ENCODE results near the gene EPHB3.
"Not testable (repeated sequence)": the region's sequence is repeated elsewhere in the genome, so short reads cannot be mapped to it uniquely, and the experiment has no call there.

The EPHB3 gene

GRCh38 chr3:184600685-184601377, 39.2 kb downstream of the EPHB3 start:
- DNase-seq (ENCODE audit: low read depth) = no peak

GRCh38 chr3:184601576-184602371, 40.2 kb downstream of the EPHB3 start:
- DNase-seq (ENCODE audit: low read depth) = no peak

- no peak for DNase-seq (ENCODE audit: low read depth)
Observed at GRCh38 chr3:184602372-184603150, 41.0 kb downstream of the EPHB3 start.

GRCh38 chr3:184603151-184604030, 41.8 kb downstream of the EPHB3 start:
- no peak for DNase-seq (ENCODE audit: low read depth)

GRCh38 chr3:184604039-184604601, 42.5 kb downstream of the EPHB3 start:
- DNase-seq (ENCODE audit: low read depth) = no peak

- no peak for DNase-seq (ENCODE audit: low read depth)
Observed at GRCh38 chr3:184604615-184605290, 43.2 kb downstream of the EPHB3 start.

- DNase-seq (ENCODE audit: low read depth) = no peak
Observed at GRCh38 chr3:184608209-184608608, 46.6 kb downstream of the EPHB3 start.

- DNase-seq (ENCODE audit: low read depth) = no peak
Observed at GRCh38 chr3:184609476-184610244, 48.1 kb downstream of the EPHB3 start.

GRCh38 chr3:184610245-184610871, 48.8 kb downstream of the EPHB3 start:
- DNase-seq (ENCODE audit: low read depth) = no peak

- DNase-seq (ENCODE audit: low read depth) = no peak
Observed at GRCh38 chr3:184611607-184612281, 50.2 kb downstream of the EPHB3 start.

- DNase-seq (ENCODE audit: low read depth) = no peak
Observed at GRCh38 chr3:184615396-184615795, 53.8 kb downstream of the EPHB3 start.

GRCh38 chr3:184616436-184616835, 54.9 kb downstream of the EPHB3 start:
- no peak for DNase-seq (ENCODE audit: low read depth)

GRCh38 chr3:184617306-184617705, 55.7 kb downstream of the EPHB3 start:
- not testable (repeated sequence) for DNase-seq (ENCODE audit: low read depth)

GRCh38 chr3:184618811-184619210, 57.2 kb downstream of the EPHB3 start:
- DNase-seq (ENCODE audit: low read depth) = no peak

- DNase-seq (ENCODE audit: low read depth) = no peak
Observed at GRCh38 chr3:184619369-184619768, 57.8 kb downstream of the EPHB3 start.

GRCh38 chr3:184619787-184620430, 58.3 kb downstream of the EPHB3 start:
- DNase-seq (ENCODE audit: low read depth) = no peak

GRCh38 chr3:184620475-184621119, 59.0 kb downstream of the EPHB3 start:
- DNase-seq (ENCODE audit: low read depth) = no peak

GRCh38 chr3:184622156-184622555, 60.6 kb downstream of the EPHB3 start:
- not testable (repeated sequence) for DNase-seq (ENCODE audit: low read depth)
